ENCODE measurements around the gene CNTFR. TPM values are rescaled to one million over a fixed set of nuclear protein-coding genes. Genes with fewer than 3 reads are reported as not detected.

Gene CNTFR
- total RNA-seq, 1 experiment from 2014 or later, result not detected

DNA sequence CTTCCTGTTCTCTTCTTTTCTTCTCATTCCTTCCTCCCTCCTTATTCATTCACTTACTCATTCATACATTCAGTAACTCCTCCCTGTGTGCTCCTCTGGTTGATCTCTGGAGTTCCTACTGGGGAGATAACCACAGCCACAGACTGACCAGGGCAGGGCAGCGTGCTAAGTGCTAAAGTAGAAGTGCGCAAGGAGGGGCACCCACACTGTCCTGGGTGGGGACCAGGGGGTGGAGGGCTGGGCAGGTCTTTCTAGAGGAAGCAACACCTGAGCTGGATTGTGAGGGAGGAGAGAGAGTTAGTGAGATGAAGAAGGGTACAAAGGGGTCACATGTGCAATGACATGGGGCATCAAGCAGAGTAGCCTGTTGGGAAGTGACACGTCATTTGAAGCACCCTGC lies 80.6 kb downstream of the CNTFR start:
- no peak for DNase-seq (ENCODE audit: low read depth)

DNA sequence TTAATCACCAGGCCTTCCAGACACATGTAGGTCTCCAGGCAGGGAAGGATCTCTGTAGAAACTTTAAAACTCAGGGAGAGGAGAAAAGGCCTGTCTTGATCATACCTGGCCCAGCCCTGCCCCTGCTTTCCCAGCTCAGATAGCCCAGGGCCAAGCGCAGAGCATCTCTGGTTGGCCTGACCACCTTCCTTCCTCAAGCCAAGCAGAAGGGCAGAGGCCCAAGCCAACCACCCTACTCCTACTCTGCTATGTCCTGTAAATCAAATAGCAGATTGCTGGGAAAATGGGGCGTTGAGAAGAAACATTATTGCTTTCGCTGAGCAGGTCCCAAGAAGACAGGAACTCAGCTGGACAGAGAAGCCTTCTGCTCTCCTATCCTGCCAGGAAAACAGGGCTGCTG lies 81.1 kb downstream of the CNTFR start:
- no peak for DNase-seq (ENCODE audit: low read depth)

DNA sequence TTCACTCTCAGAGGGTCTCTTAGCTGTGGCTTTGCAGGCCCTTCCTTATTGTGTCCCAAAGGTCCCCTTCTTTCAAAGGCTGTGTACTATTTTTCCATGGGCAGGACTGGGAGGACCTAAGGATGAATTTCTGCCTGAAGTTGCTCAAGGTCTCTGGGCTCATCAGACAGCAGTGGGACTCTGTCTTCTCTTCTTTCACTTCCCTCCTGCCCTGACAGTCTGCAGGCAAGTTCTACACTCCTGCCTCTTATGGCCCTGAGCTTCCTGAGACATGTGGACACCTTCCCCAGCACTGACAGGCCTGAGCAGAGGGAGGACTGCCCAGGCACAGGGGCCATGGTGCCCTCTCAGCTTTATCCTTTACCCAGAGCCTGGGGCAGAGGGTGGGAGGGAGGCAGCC lies 81.6 kb downstream of the CNTFR start:
- DNase-seq (ENCODE audit: low read depth), result no peak

DNA sequence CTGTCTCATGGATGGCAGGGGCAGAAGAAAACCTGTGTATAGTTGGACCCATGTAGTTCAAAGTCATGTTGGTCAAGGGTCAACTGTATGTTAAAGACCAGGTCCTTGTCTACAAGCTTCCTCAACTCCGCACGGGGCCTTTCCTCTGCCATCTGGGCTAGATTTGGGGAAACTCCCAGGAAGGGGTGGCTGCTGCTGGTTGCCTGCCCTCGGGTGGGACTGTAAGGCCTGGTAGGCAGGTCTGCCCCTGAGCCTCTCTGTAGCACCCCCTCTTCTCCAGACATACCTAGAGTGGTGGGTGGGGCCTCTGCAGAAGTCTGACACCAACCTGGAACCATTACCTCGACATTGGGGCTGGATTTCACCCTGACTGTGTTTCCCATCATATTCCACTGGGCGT lies 82.0 kb downstream of the CNTFR start:
- no peak for DNase-seq (ENCODE audit: low read depth)

DNA sequence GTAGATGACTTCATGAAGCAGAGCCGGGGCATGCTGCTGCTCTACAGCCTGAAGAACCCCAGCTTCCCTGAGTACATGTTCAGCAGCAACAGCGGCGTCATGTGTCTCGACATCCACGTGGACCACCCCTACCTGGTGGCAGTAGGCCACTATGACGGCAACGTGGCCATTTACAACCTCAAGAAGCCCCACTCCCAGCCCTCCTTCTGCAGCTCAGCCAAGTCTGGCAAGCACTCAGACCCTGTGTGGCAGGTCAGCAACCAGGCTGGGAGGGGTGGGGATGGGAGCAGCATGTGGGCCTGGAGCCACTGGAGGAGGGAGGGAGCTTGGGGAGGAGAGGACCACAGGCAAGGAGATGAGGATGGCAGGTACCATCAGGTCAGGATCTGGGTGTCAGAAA lies 82.9 kb downstream of the CNTFR start:
- DNase-seq (ENCODE audit: low read depth), result no peak

DNA sequence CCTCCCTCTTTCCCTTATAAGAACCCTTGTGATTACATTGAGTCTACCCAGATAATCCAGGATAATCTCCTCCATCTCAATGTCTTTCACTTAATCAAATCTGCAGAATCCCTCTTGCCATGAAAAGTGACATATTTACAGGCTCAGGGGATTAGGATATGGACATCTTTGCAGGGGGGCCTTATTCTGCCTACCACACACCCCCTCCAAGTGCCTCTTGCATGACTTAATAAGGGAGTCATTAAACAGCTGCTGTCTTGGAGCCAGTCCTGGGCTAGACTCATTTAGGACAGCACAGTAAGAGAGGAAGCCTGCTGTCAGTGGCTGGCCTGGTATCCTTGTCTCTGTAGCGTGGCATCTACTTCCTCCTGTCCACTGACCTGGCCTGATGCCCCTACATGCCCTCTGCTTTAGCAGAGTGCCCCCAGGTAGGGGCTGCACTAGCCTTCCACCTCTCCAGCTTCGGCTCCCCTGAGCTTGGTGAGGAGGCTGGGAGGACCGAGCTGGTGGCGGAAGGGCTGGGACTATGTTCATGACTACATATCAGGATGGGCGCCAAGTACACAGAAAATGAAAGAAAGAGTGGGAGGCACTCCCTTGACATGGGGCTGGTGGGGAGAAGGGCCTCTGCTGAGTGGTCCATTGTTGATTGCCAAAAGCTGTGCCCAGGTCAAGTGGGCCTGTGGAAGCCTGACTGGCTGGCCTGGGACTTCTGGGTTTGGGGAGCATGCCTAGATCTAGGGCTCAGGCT lies 84.0 kb downstream of the CNTFR start:
- no peak for DNase-seq (ENCODE audit: low read depth)

DNA sequence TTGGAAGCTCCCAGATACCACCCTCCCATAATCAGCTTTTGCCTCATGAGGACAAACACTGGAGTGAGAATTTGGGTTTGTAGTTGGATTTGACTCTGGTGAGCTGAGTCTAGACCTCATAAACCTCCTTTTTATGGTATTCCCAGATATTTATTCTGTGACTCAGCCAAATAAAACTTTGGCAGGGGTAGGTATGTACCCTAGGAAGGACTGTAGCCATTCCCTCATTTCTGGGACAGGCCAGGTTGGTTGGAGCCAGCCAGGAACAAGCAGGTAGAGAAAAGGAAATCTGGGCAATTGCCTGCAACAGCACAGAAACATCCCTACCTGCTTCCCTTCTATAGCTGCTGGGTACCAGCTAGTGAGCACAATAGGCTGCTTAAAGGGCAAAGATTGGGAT lies 86.1 kb downstream of the CNTFR start:
- no peak for DNase-seq (ENCODE audit: low read depth)

DNA sequence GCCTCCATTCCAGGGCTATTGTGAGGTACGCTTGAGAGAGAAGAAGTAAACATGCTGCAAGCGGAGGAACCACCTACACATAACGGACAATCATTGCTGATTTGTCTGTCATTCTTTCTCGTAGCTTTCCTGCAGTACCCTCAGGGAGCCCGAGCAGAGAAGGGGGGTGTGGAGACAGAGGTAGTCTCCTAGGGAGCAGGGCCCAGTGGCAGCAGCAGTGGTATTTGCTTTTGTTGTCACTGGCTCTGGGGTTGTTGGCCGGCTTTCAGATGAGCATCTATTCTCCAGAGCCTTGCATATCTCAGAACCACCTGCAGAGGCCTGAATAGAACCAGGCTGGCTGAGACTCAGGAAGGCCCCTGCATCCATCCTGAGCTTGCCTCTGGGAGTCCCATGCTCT lies 86.6 kb downstream of the CNTFR start:
- no peak for DNase-seq (ENCODE audit: low read depth)

DNA sequence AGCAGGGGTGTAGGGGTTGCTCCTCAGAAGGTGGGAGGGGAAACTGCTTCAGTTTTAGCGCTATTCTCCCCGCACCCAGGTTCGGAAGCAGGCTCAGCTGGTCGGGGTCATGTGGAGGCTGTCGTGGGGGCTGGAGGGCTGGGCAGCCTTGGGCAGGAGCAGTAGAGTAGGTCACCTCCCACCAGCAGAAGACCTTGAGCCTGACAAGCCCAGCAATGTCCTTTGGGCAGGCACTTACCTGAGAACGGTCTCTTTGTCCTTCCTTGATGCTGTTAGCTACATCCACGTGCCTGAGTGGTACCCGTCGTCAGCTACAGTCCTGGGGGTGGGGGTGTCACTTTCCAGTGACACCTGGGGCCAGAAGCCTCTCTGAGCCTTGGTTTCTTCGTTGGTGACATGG lies 87.1 kb downstream of the CNTFR start:
- no peak for DNase-seq (ENCODE audit: low read depth)

DNA sequence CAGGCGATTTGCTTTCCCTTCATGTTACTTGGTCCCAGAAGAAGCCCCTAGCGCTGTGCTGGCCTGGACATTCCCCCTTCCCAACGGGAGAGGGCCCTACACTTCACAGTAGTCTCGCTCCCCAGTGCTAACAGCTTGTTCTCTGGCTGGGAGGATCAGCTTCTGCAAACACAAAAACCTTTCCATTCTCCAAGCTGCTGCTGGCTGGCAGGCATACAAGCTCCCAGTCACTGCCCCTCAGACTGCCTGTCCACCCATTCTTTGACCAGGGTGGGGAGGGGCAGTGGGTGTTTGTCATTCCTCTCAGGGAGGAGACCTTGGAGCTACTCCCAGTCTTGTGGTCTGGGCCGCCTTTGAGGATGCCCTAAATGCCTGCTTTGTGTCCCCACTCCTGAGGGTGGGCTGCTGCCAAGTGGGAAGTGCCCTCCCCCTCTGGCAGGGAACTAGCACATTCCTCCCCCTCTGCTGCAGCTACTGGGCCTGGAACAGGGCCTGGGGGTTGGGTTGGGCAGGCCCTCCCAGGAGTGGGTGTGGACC lies 87.6 kb downstream of the CNTFR start:
- peak; percentile 79 for DNase-seq (ENCODE audit: low read depth)

Other genes starting within 250 kb of the CNTFR start
- 3.1 and 3.5 TPM in 2 replicates for gene MYORG, start 212.8 kb downstream of the CNTFR start, total RNA-seq (2014; rRNA removed; shearing (Covaris generic))
- 12.1 and 13.5 TPM in 2 replicates for gene FAM219A, start 131.2 kb downstream of the CNTFR start, total RNA-seq (2014; rRNA removed; shearing (Covaris generic))
- not detected in 2 replicates for gene DNAI1, start 130.9 kb downstream of the CNTFR start, total RNA-seq (2014; rRNA removed; shearing (Covaris generic))
- 5.0 TPM in 2 replicates for gene ENHO, start 66.7 kb downstream of the CNTFR start, total RNA-seq (2014; rRNA removed; shearing (Covaris generic))
- 30.3 and 43.1 TPM in 2 replicates for gene RPP25L, start 22.4 kb upstream of the CNTFR start, total RNA-seq (2014; rRNA removed; shearing (Covaris generic))
- gene DCTN3, start 30.8 kb upstream of the CNTFR start, total RNA-seq (2014; rRNA removed; shearing (Covaris generic)), result 104 and 105 TPM in 2 replicates
- gene ARID3C, start 39.3 kb upstream of the CNTFR start, total RNA-seq (2014; rRNA removed; shearing (Covaris generic)), result not detected in 2 replicates
- 142 and 178 TPM in 2 replicates for gene SIGMAR1, start 48.1 kb upstream of the CNTFR start, total RNA-seq (2014; rRNA removed; shearing (Covaris generic))
- 11.2 and 15.0 TPM in 2 replicates for gene GALT, start 57.0 kb upstream of the CNTFR start, total RNA-seq (2014; rRNA removed; shearing (Covaris generic))
- 4.8 and 6.2 TPM in 2 replicates for gene IL11RA, start 62.5 kb upstream of the CNTFR start, total RNA-seq (2014; rRNA removed; shearing (Covaris generic))
- gene CCL27, start 72.9 kb upstream of the CNTFR start, total RNA-seq (2014; rRNA removed; shearing (Covaris generic)), result 0.26 TPM in 1 of 2 replicates, not detected in the other
- gene CCL19, start 101.6 kb upstream of the CNTFR start, total RNA-seq (2014; rRNA removed; shearing (Covaris generic)), result not detected in 2 replicates
- not detected in 2 replicates for gene CCL21, start 120.4 kb upstream of the CNTFR start, total RNA-seq (2014; rRNA removed; shearing (Covaris generic))